Suprapubic skin (tissue), 4 donors: ENCODE measurements around the gene GOLPH3. TPM values are rescaled to one million over a fixed set of nuclear protein-coding genes. Genes with fewer than 3 reads are reported as not detected.

Source experiments
- DNase-seq, 2 donors: peaks; one replicate each; pipeline ENCODE4 v3.0.0-alpha.2; 2019; ENCODE audit warnings: low spot score in 2 of 2
- H3K27ac ChIP-seq: fragments of 200-600 bp; sonication (generic); one replicate; pipeline ENCODE4 v1.5.1; 2019
- H3K27me3 ChIP-seq: fragments of 200-600 bp; sonication (generic); one replicate; pipeline ENCODE4 v1.5.1; 2019
- H3K36me3 ChIP-seq: fragments of 200-600 bp; sonication (generic); one replicate; pipeline ENCODE4 v1.5.1; 2019
- H3K4me1 ChIP-seq: fragments of 200-600 bp; sonication (generic); one replicate; pipeline ENCODE4 v1.5.1; 2019
- H3K4me3 ChIP-seq: fragments of 200-600 bp; sonication (generic); one replicate; pipeline ENCODE4 v1.5.1; 2019; ENCODE audit warnings: mild to moderate bottlenecking
- H3K9me3 ChIP-seq: fragments of 200-600 bp; sonication (generic); one replicate; pipeline ENCODE4 v1.5.1; 2019
- CTCF ChIP-seq, 2 donors: fragments of 200-600 bp in 1 of 2; fragments of 450-650 bp in 1 of 2; sonication (generic) in 1 of 2; IDR thresholded peaks; one replicate each; pipeline ENCODE4 v1.5.1; 2016 to 2019; ENCODE audit warnings: antibody characterized with exemption in 2 of 2, mild to moderate bottlenecking in 1 of 2, moderate library complexity in 1 of 2
- EP300 ChIP-seq: sonication (generic); formaldehyde crosslinking; IDR thresholded peaks from one replicate; pipeline ENCODE4 v1.6.1; 2017; ENCODE audit warnings: antibody characterized with exemption
- POLR2A ChIP-seq, 2 donors: fragments of 450-650 bp; IDR thresholded peaks; one replicate each; pipeline ENCODE4 v1.6.1; 2017; ENCODE audit warnings: antibody characterized with exemption in 2 of 2, mild to moderate bottlenecking in 2 of 2, moderate library complexity in 2 of 2
- POLR2AphosphoS5 ChIP-seq, 3 donors: sonication (generic); formaldehyde crosslinking; IDR thresholded peaks; one replicate each; pipeline ENCODE4 v1.6.1; 2017; ENCODE audit warnings: antibody characterized with exemption in 3 of 3
- WGBS: methylation state at CpG from one replicate; pipeline ENCODE4 v1.1.5; 2018; 5-methylcytosine and 5-hydroxymethylcytosine counted together
- total RNA-seq, 4 donors: library from RNA; depleted of rRNA; stranded (reverse); fragments of >200 nt; gene quantifications; one replicate each; pipeline ENCODE4 v1.1.0, GENCODE V29; 2016

GOLPH3 gene
- total RNA-seq, 4 donors from 2014 or later: 44.8 to 70.3 (median 58.9) TPM

- TF ChIP-seq EP300 (no peak), POLR2AphosphoS5 (IDR thresholded peaks at IDR 0.05) (no peak), CTCF (IDR thresholded peaks at IDR 0.05) (no peak), POLR2A (IDR thresholded peaks at IDR 0.05) (no peak)
- Histone ChIP-seq H3K27ac (no peak overlapping the region), H3K36me3 (no peaks in the 10 kb centered on the region), H3K4me3 (no peak overlapping the region), H3K27me3 (no peaks in the 10 kb centered on the region), H3K4me1 (no peaks in the 10 kb centered on the region), H3K9me3 (no peaks in the 10 kb centered on the region)
- no peak for DNase-seq
- 93% methylated on average over 4 of the region's 4 CpGs for WGBS
Measured at GRCh38 chr5:32207355-32207634, 33.2 kb upstream of the GOLPH3 start.

GRCh38 chr5:32206509-32207354 lies 32.6 kb upstream of the GOLPH3 start:
- Histone ChIP-seq H3K4me3 (no peak overlapping the region), H3K9me3 (no peaks in the 10 kb centered on the region), H3K36me3 (no peaks in the 10 kb centered on the region), H3K27ac (no peak overlapping the region), H3K27me3 (no peaks in the 10 kb centered on the region), H3K4me1 (no peaks in the 10 kb centered on the region)
- 83% methylated on average over 13 of the region's 13 CpGs for WGBS
- TF ChIP-seq POLR2A (IDR thresholded peaks at IDR 0.05): no peak
- TF ChIP-seq EP300: no peak
- no peak for TF ChIP-seq POLR2AphosphoS5 (IDR thresholded peaks at IDR 0.05)
- TF ChIP-seq CTCF (IDR thresholded peaks at IDR 0.05): no peak
- DNase-seq: no peak

GRCh38 chr5:32206053-32206452 lies 31.9 kb upstream of the GOLPH3 start:
- no peak overlapping the region for H3K27ac ChIP-seq
- DNase-seq: no peak
- no peaks in the 10 kb centered on the region for H3K36me3 ChIP-seq
- H3K27me3 ChIP-seq: no peaks in the 10 kb centered on the region
- no peaks in the 10 kb centered on the region for H3K9me3 ChIP-seq
- WGBS: 68% methylated on average over 5 of the region's 5 CpGs
- no peak overlapping the region for H3K4me3 ChIP-seq
- no peak for TF ChIP-seq EP300
- TF ChIP-seq POLR2A (IDR thresholded peaks at IDR 0.05): no peak
- TF ChIP-seq POLR2AphosphoS5 (IDR thresholded peaks at IDR 0.05): no peak
- no peak for TF ChIP-seq CTCF (IDR thresholded peaks at IDR 0.05)
- H3K4me1 ChIP-seq: no peaks in the 10 kb centered on the region

GRCh38 chr5:32202394-32202793 lies 28.3 kb upstream of the GOLPH3 start:
- no peaks in the 10 kb centered on the region for H3K36me3 ChIP-seq
- H3K27me3 ChIP-seq: no peaks in the 10 kb centered on the region
- H3K27ac ChIP-seq: no peak overlapping the region
- H3K4me3 ChIP-seq: no peak overlapping the region
- TF ChIP-seq EP300 (no peak), CTCF (IDR thresholded peaks at IDR 0.05) (no peak), POLR2AphosphoS5 (IDR thresholded peaks at IDR 0.05) (no peak), POLR2A (IDR thresholded peaks at IDR 0.05) (no peak)
- H3K4me1 ChIP-seq: no peaks in the 10 kb centered on the region
- 68% methylated on average over 2 of the region's 2 CpGs for WGBS
- DNase-seq: no peak
- no peaks in the 10 kb centered on the region for H3K9me3 ChIP-seq

GRCh38 chr5:32201122-32201753 lies 27.1 kb upstream of the GOLPH3 start:
- DNase-seq: no peak
- TF ChIP-seq POLR2A (IDR thresholded peaks at IDR 0.05) (no peak), POLR2AphosphoS5 (IDR thresholded peaks at IDR 0.05) (no peak), CTCF (IDR thresholded peaks at IDR 0.05) (no peak), EP300 (no peak)
- 20% methylated on average over 3 of the region's 3 CpGs for WGBS
- H3K36me3 ChIP-seq: no peaks in the 10 kb centered on the region
- H3K4me1 ChIP-seq: no peaks in the 10 kb centered on the region
- H3K27me3 ChIP-seq: no peaks in the 10 kb centered on the region
- no peak overlapping the region for H3K27ac ChIP-seq
- no peaks in the 10 kb centered on the region for H3K9me3 ChIP-seq
- H3K4me3 ChIP-seq: no peak overlapping the region
